Medulla oblongata (tissue), 1 donor: ENCODE data around the gene SLC16A3.

Experiments used
- DNase-seq: peaks from one replicate; pipeline ENCODE4 v3.0.0-alpha.2; 2015; ENCODE audit errors: extremely low spot score

Gene SLC16A3

DNA sequence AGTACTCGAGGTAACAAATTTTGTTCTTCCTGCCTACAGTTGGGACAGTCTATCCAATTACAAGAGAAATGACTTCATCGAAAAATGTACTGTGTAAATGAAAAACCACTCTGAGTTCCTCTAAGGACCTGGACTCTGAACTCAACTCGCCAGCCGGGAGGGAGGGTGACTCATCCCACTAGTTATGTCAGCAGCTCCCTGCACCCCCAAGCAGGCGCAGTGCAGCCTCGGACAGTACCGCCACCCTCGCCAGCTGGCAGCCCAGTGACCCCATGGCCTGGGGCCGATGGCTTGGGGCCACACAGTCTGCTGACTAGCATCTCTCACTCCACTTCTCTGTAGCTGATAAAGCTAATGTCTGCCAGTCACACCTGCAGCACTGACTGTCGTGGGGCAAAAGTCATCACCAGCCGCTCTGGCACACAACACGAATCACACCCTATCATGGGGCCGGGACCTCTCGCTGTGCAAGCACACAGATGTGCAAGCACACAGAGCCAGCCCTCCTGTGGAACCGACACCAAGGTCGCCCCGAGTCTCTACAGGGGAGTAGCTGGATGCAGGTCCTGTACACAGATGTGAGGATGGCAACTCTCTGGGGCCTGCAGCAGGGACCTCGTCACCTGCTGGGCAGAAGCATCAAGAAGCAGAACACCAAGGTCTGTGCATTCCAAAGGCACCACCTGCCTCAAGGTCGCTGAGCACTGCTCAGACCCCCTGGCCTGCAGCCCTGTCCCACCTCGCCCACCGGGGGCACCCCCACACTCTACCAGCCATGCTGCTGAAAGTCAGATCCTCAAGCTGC lies 38.9 kb downstream of the SLC16A3 start:
- peak; percentile 94 for DNase-seq

DNA sequence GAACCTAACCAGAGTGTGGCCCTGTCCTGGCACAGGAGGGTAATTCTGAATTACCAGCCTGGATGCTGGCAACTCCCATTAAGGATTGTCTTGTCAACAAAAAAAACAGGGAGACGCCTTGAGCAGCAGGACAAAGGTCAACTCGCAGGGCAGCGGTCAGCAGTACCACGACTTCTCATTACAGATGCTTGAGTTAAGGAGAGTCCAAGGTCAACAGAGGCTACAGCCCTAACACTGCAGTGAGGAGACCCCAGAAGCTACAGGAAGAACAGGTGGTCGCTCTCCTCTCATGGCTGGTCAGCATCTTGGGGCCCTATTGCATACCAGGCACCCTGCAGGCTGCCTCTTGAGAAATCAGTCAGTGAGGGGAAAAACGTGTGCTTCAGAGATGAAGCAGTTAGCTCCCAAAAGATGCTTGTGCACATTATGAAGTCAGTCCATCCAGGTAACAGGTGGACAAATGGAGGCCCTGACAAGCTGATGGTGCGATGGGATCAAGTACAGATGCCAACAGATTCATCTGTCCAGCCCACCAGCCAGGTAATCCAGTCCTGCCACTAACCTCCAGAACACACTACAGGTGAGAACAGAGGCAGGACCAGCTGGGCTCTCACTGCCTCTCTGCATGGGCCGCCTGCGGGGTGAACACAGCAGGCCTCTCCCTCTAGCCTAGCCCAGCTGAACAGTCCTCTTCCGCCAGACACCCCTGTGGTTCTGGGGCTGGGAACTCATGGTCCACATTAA lies 40.5 kb downstream of the SLC16A3 start:
- no peak for DNase-seq

DNA sequence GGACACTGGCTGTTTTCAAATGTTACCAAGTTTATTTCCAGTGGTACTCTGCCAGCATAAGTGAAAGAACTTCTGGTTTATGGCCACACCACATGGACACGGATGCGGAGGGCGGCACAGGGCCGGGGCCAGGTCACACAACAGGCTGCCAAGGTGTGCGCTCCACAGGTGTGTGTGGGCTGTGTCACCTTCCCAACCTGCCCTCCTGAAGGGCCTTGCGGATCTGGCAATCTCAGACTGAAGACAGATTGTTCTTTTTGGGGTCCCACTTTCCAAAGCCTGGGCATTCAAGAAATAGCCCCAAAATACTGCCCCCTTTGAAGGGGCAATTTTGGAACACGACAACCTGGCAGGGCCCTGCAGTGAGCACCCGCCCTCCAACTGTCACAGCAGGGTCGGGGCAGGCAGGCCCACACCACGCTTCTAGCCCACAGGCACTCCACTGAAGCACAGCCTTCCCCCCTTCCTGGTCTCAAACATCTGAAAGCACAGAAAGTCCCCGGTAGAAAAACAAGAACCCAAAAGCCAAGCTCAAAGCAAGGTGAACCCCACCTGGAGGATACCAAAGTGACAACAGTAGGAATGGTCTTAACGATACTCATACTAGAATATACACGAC lies 41.1 kb downstream of the SLC16A3 start:
- no peak for DNase-seq

GRCh38 chr17:82270651-82271050 lies 41.8 kb downstream of the SLC16A3 start:
- DNase-seq: no peak

DNA sequence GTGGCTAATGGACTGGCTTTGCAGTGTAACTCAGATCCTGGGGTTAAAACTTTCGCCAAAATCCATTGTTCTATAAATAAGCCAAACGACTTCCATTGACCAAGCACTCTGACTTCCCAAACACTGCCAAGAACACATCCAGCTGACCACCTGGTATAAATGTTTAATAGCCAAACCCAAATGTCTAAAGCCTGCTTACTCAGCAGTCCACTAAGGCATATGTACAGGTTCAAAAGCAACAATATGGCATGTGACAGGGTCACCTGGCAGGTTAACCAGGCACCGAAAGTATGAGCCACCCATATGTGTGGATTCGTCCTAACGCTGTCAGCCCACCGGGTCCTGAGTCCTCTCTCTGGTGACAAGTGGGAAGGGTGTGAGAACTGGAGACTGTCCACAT lies 42.6 kb downstream of the SLC16A3 start:
- DNase-seq: no peak

GRCh38 chr17:82272495-82273326 lies 43.9 kb downstream of the SLC16A3 start:
- DNase-seq: no peak

- peak; percentile 90 for DNase-seq
These were observed 44.7 kb downstream of the SLC16A3 start, which contains the start of gene CSNK1D for GRCh38 chr17:82273327-82274133. TSS of gene CSNK1D (minus strand) at chr17:82273700. CDS start at chr17:82273381, 319 bp downstream.

DNA sequence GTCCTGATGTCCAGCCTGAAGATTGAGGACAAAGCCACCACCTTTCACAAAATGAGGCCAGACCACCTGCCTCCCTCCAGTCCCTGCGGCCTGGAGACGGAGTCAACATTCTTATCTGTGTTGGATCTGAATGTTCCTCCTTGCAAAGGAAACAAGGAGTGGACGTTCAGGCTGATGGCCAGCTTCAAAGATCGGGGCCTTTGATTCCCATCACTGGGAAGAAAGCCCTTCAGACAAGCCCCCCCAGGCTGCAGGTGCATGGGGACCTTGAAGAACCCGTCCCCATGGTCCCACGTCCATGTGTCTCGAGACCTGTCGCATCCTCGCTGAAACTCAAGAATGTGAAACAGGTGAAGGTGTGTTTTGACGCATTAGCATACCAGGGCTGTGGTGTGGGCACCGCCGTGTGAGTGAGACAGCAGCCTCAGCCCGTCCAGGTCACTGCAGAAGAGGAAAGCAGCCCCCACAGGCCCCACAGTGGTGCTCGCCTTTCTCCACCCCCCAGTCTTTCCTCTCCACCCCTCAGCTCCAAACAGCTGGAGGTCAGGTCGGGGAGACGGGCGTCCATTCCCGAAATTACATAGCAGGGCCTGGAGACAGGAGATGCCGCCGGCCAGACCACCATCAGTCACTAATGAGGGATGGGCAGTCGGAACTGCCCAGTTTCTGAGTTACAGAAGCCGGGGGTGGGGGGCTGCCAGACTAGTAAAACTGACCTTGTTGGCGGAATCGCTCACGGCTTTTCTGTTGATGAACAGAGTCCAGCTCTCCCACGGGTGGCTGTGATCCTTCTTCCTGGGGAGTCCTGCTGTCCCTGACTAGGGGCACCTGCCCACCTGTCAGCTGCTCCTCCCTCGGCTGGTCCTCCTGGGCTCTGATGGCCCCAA lies 45.5 kb downstream of the SLC16A3 start:
- DNase-seq: no peak

- no peak for DNase-seq
These were observed 46.5 kb downstream of the SLC16A3 start for GRCh38 chr17:82275326-82275725.

- DNase-seq: no peak
These were observed 48.1 kb downstream of the SLC16A3 start for GRCh38 chr17:82276938-82277337.

- peak; percentile 53 for DNase-seq
These were observed 49.0 kb downstream of the SLC16A3 start for GRCh38 chr17:82277851-82278250.

DNA sequence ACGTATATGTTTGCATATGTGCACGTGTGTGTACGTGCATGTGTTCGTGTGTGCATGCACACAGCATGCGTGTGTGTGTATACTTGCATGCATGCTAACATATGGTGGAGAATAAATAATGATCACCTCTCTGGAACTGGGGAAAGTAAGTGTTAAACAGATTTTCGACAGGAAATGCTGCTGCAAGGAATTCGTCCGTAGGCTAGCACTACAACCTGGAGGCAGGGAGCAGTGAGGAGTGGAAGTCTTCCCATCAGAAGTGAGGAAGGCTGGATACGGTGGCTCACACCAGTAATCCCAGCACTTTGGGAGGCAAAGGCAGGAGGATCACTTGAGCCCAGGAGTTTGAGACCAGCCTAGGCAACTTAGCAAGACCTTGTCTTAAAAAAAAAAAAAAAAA lies 49.5 kb downstream of the SLC16A3 start:
- no peak for DNase-seq

GRCh38 chr17:82278786-82279391 lies 50.0 kb downstream of the SLC16A3 start:
- no peak for DNase-seq

GRCh38 chr17:82280537-82280936 lies 51.7 kb downstream of the SLC16A3 start:
- no peak for DNase-seq

GRCh38 chr17:82281076-82281475 lies 52.2 kb downstream of the SLC16A3 start:
- no peak for DNase-seq

DNA sequence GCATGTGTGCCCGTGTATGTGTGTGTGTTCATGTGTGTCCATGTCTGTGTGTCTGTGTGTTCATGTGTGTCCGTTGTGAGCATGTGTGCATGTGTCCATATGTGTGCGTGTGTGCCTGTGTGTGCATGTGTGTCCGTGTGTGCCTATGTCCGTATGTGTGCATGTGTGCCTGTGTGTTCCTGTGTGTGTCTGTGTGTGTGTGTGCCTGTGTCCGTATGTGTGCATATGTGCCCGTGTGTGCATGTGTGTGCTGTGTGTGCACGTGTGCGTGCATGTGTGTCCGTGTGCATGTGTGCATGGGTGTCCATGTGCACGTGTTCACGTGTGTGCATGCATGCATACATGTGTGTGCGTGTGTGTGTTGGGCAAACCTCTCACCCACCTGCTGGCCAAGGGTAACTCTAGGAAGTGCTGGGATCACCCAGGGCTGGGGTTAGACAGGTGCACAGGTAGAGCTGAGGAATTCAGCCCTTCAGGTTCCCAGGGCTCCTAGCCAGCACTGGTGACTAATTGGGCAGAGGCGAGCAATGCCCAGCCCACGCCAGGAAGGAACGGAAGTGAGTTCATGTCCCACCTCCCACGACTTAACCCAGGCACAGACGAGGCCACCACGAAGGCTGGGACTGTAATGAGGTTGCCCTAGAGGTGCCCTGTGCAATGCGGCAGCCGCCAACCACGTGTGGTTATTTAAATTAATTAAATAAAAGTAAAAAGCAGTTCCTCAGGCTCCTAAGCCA lies 52.8 kb downstream of the SLC16A3 start:
- no peak for DNase-seq

- no peak for DNase-seq
These were observed 53.7 kb downstream of the SLC16A3 start for GRCh38 chr17:82282239-82283207.
